ENCODE data around the gene LRP6. TPM values are rescaled to one million over a fixed set of nuclear protein-coding genes. Genes with fewer than 3 reads are reported as not detected.
A peak's percentile ranks its signal among the peaks of the same experiment; 100 is the strongest.

Gene LRP6
- total and polyA plus RNA-seq, 3 experiments from 2014 or later, result 0.12 to 2.4 (median 0.94) TPM

GRCh38 chr12:12209043-12209442, 57.8 kb downstream of the LRP6 start:
- ChIA-PET CTCF (no interaction called here), POLR2A (no interaction called here)
- H3K4me3 ChIP-seq (ENCODE audit: low read length), result no peak overlapping the region
- Mint-ChIP-seq H3K4me3 (no peak overlapping the region), H3K27ac (no peak overlapping the region), H3K36me3 (peaks cover 0 to 4% (median 0%) of the 10 kb centered on the region in 3 donors), H3K4me1 (peaks cover 14 to 19% (median 15%) of the 10 kb centered on the region in 3 donors), H3K9me3 (no peaks in the 10 kb centered on the region), H3K27me3 (peaks cover 26 to 43% of the 10 kb centered on the region in 2 donors)
- no peak overlapping the region for H3K27ac ChIP-seq (ENCODE audit: low read depth, low read length)
- no peaks in the 10 kb centered on the region for H3K36me3 ChIP-seq (ENCODE audit: insufficient read depth, low read length)
- no peaks in the 10 kb centered on the region for H3K9me3 ChIP-seq (ENCODE audit: low read length)
- DNase-seq, result no peak
- peaks cover 9% of the 10 kb centered on the region for H3K4me1 ChIP-seq (ENCODE audit: insufficient read depth, low read length)
- H3K27me3 ChIP-seq (ENCODE audit: insufficient read depth, low read length, poor library complexity, severe bottlenecking), result peaks cover 9% of the 10 kb centered on the region

GRCh38 chr12:12207746-12208145, 59.1 kb downstream of the LRP6 start:
- Mint-ChIP-seq H3K9me3 (no peaks in the 10 kb centered on the region), H3K4me3 (no peak overlapping the region), H3K36me3 (peaks cover 0 to 5% (median 2%) of the 10 kb centered on the region in 3 donors), H3K27ac (peak overlapping the region in 1 of 8 donors; percentile 6), H3K4me1 (peaks cover 14 to 19% (median 15%) of the 10 kb centered on the region in 3 donors), H3K27me3 (peaks cover 23 to 48% of the 10 kb centered on the region in 2 donors)
- H3K4me3 ChIP-seq (ENCODE audit: low read length), result no peak overlapping the region
- POLR2A ChIA-PET, result no interaction called here
- no peak for DNase-seq
- peaks cover 9% of the 10 kb centered on the region for H3K27me3 ChIP-seq (ENCODE audit: insufficient read depth, low read length, poor library complexity, severe bottlenecking)
- H3K36me3 ChIP-seq (ENCODE audit: insufficient read depth, low read length), result no peaks in the 10 kb centered on the region
- H3K9me3 ChIP-seq (ENCODE audit: low read length), result no peaks in the 10 kb centered on the region
- CTCF ChIA-PET, result no interaction called here
- H3K27ac ChIP-seq (ENCODE audit: low read depth, low read length), result no peak overlapping the region
- peaks cover 9% of the 10 kb centered on the region for H3K4me1 ChIP-seq (ENCODE audit: insufficient read depth, low read length)

DNA sequence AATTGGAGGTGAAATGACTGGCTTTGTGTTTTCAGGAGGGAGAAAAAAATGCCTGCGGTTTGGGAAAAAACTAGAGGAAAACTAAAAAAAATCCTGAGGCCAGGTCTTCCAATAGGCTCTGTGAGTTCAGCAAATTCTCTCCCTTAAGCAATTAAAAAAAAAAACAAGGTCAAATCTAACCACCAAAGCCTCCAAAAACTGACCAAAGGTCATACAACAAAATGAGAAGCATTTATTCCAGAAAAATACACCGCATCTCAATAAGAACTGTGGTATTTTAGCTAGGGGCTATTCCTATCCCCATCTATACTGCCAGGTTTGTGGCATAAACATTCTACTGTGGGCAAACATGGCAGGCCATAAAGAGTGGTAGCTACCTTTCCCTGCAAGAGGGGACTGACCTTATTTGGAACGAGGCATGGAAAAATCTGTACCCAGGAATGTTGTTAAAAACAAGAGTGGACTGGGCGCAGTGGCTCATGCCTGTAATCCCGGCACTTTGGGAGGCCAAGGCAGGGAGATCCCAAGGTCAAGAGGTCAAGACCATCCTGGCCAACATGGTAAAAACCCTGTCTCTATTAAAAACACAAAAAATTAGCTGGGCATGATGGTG, 60.0 kb downstream of the LRP6 start:
- Mint-ChIP-seq H3K36me3 (peaks cover 0 to 5% (median 2%) of the 10 kb centered on the region in 3 donors), H3K4me3 (no peak overlapping the region), H3K9me3 (no peaks in the 10 kb centered on the region), H3K27me3 (peaks cover 26 to 57% of the 10 kb centered on the region in 2 donors), H3K27ac (no peak overlapping the region), H3K4me1 (peaks cover 14 to 19% (median 15%) of the 10 kb centered on the region in 3 donors)
- no peak for DNase-seq
- POLR2A ChIA-PET, result no interaction called here
- no peaks in the 10 kb centered on the region for H3K36me3 ChIP-seq (ENCODE audit: insufficient read depth, low read length)
- H3K9me3 ChIP-seq (ENCODE audit: low read length), result no peaks in the 10 kb centered on the region
- H3K27ac ChIP-seq (ENCODE audit: low read depth, low read length), result no peak overlapping the region
- no peak overlapping the region for H3K4me3 ChIP-seq (ENCODE audit: low read length)
- CTCF ChIA-PET, result no interaction called here
- H3K27me3 ChIP-seq (ENCODE audit: insufficient read depth, low read length, poor library complexity, severe bottlenecking), result peaks cover 9% of the 10 kb centered on the region
- H3K4me1 ChIP-seq (ENCODE audit: insufficient read depth, low read length), result peaks cover 9% of the 10 kb centered on the region

DNA sequence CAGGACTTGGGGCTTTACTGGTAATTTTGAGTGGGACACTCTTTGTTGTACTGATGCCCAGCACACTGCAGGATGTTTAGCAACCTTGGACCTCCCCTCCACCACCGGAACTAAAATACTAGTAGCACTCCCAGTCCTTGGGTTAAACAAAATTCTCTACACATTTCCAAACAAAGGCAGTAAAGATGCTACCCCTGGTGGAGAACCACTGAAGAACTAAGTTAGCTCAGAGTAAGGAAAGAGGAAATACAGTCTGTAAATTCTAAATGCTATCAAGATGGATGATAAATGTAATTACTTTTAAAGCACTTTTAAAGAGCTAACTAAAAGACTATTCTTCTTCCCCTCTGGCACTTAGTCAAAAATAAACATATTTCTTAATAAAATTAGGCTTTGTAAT, 64.1 kb downstream of the LRP6 start:
- no peak for DNase-seq
- Histone ChIP-seq H3K27me3 (ENCODE audit: insufficient read depth, low read length, poor library complexity, severe bottlenecking) (peaks cover 8% of the 10 kb centered on the region), H3K9me3 (ENCODE audit: low read length) (no peaks in the 10 kb centered on the region), H3K27ac (ENCODE audit: low read depth, low read length) (no peak overlapping the region), H3K36me3 (ENCODE audit: insufficient read depth, low read length) (no peaks in the 10 kb centered on the region), H3K4me3 (ENCODE audit: low read length) (no peak overlapping the region), H3K4me1 (ENCODE audit: insufficient read depth, low read length) (no peaks in the 10 kb centered on the region)
- peaks cover 32 to 71% of the 10 kb centered on the region in 2 donors for H3K27me3 Mint-ChIP-seq
- peaks cover 6 to 17% (median 13%) of the 10 kb centered on the region in 5 donors for H3K9me3 Mint-ChIP-seq
- H3K4me3 Mint-ChIP-seq, result no peak overlapping the region
- CTCF ChIA-PET, result no interaction called here
- H3K4me1 Mint-ChIP-seq, result no peaks in the 10 kb centered on the region
- peaks cover 0 to 11% (median 2%) of the 10 kb centered on the region in 3 donors for H3K36me3 Mint-ChIP-seq
- POLR2A ChIA-PET, result no interaction called here
- peak overlapping the region in 1 of 8 donors; percentile 24 for H3K27ac Mint-ChIP-seq

GRCh38 chr12:12202105-12202504, 64.7 kb downstream of the LRP6 start:
- H3K36me3 Mint-ChIP-seq, result peaks cover 0 to 11% (median 2%) of the 10 kb centered on the region in 3 donors
- no peak for DNase-seq
- Histone ChIP-seq H3K36me3 (ENCODE audit: insufficient read depth, low read length) (no peaks in the 10 kb centered on the region), H3K4me3 (ENCODE audit: low read length) (no peak overlapping the region), H3K27me3 (ENCODE audit: insufficient read depth, low read length, poor library complexity, severe bottlenecking) (peaks cover 8% of the 10 kb centered on the region), H3K4me1 (ENCODE audit: insufficient read depth, low read length) (no peaks in the 10 kb centered on the region), H3K27ac (ENCODE audit: low read depth, low read length) (no peak overlapping the region), H3K9me3 (ENCODE audit: low read length) (no peaks in the 10 kb centered on the region)
- ChIA-PET CTCF (no interaction called here), POLR2A (no interaction called here)
- H3K27ac Mint-ChIP-seq, result no peak overlapping the region
- H3K9me3 Mint-ChIP-seq, result peaks cover 11 to 21% (median 17%) of the 10 kb centered on the region in 5 donors
- peaks cover 29 to 68% of the 10 kb centered on the region in 2 donors for H3K27me3 Mint-ChIP-seq
- no peak overlapping the region for H3K4me3 Mint-ChIP-seq
- H3K4me1 Mint-ChIP-seq, result no peaks in the 10 kb centered on the region

GRCh38 chr12:12201274-12201758, 65.5 kb downstream of the LRP6 start:
- ChIA-PET POLR2A (no interaction called here), CTCF (no interaction called here)
- Mint-ChIP-seq H3K36me3 (peaks cover 0 to 11% (median 2%) of the 10 kb centered on the region in 3 donors), H3K4me3 (no peak overlapping the region), H3K27ac (no peak overlapping the region), H3K9me3 (peaks cover 17 to 21% (median 18%) of the 10 kb centered on the region in 5 donors), H3K4me1 (no peaks in the 10 kb centered on the region), H3K27me3 (peaks cover 27 to 71% of the 10 kb centered on the region in 2 donors)
- DNase-seq, result no peak
- no peak overlapping the region for H3K4me3 ChIP-seq (ENCODE audit: low read length)
- no peaks in the 10 kb centered on the region for H3K4me1 ChIP-seq (ENCODE audit: insufficient read depth, low read length)
- H3K36me3 ChIP-seq (ENCODE audit: insufficient read depth, low read length), result no peaks in the 10 kb centered on the region
- peaks cover 8% of the 10 kb centered on the region for H3K27me3 ChIP-seq (ENCODE audit: insufficient read depth, low read length, poor library complexity, severe bottlenecking)
- no peaks in the 10 kb centered on the region for H3K9me3 ChIP-seq (ENCODE audit: low read length)
- H3K27ac ChIP-seq (ENCODE audit: low read depth, low read length), result no peak overlapping the region

GRCh38 chr12:12200363-12200762, 66.5 kb downstream of the LRP6 start:
- H3K9me3 Mint-ChIP-seq, result peaks cover 17 to 24% (median 18%) of the 10 kb centered on the region in 5 donors
- Histone ChIP-seq H3K27ac (ENCODE audit: low read depth, low read length) (no peak overlapping the region), H3K27me3 (ENCODE audit: insufficient read depth, low read length, poor library complexity, severe bottlenecking) (peaks cover 3% of the 10 kb centered on the region), H3K9me3 (ENCODE audit: low read length) (no peaks in the 10 kb centered on the region), H3K36me3 (ENCODE audit: insufficient read depth, low read length) (no peaks in the 10 kb centered on the region), H3K4me3 (ENCODE audit: low read length) (no peak overlapping the region), H3K4me1 (ENCODE audit: insufficient read depth, low read length) (no peaks in the 10 kb centered on the region)
- H3K4me1 Mint-ChIP-seq, result no peaks in the 10 kb centered on the region
- POLR2A ChIA-PET, result no interaction called here
- DNase-seq, result no peak
- H3K27me3 Mint-ChIP-seq, result peaks cover 27 to 72% of the 10 kb centered on the region in 2 donors
- CTCF ChIA-PET, result no interaction called here
- peaks cover 0 to 11% (median 2%) of the 10 kb centered on the region in 3 donors for H3K36me3 Mint-ChIP-seq
- peak overlapping the region in 1 of 8 donors; percentile 20 for H3K27ac Mint-ChIP-seq
- no peak overlapping the region for H3K4me3 Mint-ChIP-seq

DNA sequence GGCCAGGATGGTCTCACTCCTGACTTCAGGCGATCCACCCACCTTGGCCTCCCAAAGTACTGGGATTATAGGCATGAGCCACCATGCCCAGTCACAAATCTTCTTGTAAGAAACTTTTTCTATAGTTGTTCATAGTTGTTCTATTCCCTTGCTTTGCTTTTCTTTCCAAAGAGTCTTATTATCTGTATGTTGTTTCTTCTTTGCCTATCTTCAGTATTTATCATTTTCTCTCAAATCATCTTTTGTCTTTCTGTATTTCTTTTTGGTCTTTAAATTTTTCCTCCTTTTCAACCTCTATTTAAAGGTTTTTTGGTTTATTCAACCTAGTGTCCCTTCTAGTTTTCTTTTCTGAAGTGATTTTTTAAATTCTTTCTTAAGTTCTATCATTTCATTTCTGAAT, 68.7 kb downstream of the LRP6 start:
- ChIA-PET POLR2A (interaction anchor here (0.6 kb wide), 1 partner anchor 646 kb away, joined by 5 read pairs; no protein-coding TSS in a partner anchor), CTCF (no interaction called here)
- H3K4me1 Mint-ChIP-seq, result no peaks in the 10 kb centered on the region
- H3K4me3 Mint-ChIP-seq, result no peak overlapping the region
- Histone ChIP-seq H3K27me3 (ENCODE audit: insufficient read depth, low read length, poor library complexity, severe bottlenecking) (peaks cover 3% of the 10 kb centered on the region), H3K9me3 (ENCODE audit: low read length) (no peaks in the 10 kb centered on the region), H3K4me1 (ENCODE audit: insufficient read depth, low read length) (no peaks in the 10 kb centered on the region), H3K4me3 (ENCODE audit: low read length) (no peak overlapping the region), H3K27ac (ENCODE audit: low read depth, low read length) (no peak overlapping the region), H3K36me3 (ENCODE audit: insufficient read depth, low read length) (no peaks in the 10 kb centered on the region)
- H3K27ac Mint-ChIP-seq, result no peak overlapping the region
- H3K9me3 Mint-ChIP-seq, result peaks cover 17 to 24% (median 18%) of the 10 kb centered on the region in 5 donors
- peaks cover 0 to 6% (median under 1%) of the 10 kb centered on the region in 3 donors for H3K36me3 Mint-ChIP-seq
- no peak for DNase-seq
- peaks cover 25 to 67% of the 10 kb centered on the region in 2 donors for H3K27me3 Mint-ChIP-seq

Data from CD8-positive, alpha-beta memory T cell (primary cell).